Activated gamma-delta T cell treated with Interleukin-2 at 50 U/mL for 16 hours (primary cell): ENCODE results near the gene MYL12A.
A peak's percentile ranks its signal among the peaks of the same experiment; 100 is the strongest.
"Not testable (repeated sequence)": the region's sequence is repeated elsewhere in the genome, so short reads cannot be mapped to it uniquely, and the experiment has no call there.

Experiments used
- DNase-seq: peaks from one replicate; pipeline ENCODE4 v3.0.0-alpha.2; 2020

The MYL12A gene

DNA sequence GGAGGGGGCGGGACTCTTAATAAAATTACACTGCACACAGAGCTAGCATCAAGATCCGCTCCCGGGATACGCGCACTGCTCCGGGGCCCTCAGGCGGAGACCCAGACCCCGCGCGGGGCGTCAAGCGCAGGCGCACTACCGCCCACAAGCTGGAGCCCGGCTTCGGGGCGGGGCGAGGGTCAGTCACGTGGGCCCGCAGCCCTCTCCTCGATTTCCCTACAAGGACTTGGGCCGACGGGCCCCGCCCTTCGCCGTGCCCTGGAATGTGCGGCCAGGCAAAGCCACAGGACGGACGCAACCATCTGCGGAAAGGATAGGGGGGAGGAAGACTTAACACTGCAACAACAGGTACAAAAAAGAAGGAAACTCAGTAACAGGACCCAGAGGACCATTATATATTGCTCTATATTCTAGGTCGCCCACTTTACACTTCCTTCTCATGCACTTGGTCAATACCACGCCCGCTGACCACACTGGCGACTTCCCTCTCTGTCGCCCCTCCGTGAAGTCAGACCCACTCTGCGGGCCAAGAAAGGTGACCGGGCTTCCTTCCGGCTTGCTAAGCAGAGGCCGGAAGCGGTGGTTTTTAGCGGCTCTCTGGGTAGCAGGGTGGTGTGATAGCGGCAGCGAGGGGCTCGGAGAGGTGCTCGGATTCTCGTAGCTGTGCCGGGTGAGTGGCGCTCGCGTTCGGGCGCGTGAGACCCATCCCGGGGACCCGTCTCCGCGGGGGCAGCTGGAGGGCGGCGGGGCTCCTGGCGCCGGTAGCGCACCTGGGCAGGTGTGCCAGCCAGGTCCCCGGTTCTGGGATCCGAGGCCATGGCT, at the start of gene MYL12A:
MYL12A (plus strand) TSS at position 562 of the 822 bp plus-strand sequence. CDS start 5,447 bp downstream, outside the sequence.
- DNase-seq: peak; percentile 90

DNA sequence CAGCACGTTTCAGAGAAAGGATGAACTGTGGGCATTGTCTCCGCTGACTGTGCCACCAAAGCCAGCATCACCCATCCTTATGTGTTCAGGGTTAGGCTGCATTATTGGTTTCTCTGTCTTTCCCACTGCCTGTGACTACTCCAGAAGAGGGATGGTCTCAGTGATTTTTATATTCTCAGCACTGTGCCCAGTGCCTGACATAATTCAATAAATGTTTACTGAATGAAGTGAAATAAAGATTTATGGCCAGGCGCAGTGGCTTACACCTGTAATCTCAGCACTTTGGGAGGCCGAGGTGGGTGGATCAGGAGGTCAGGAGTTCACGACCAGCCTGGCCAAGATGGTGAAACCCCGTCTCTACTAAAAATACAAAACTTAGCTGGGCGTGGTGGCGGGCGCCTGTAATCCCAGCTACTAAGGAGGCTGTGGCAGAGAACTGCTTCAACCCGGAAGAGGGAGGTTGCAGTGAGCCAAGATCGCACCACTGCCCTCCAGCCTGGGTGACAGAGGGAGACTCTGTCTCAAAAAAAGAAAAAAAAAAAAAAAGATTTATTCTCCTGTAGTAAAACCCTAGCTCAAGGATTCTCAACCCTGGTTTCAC, 49.2 kb upstream of the MYL12A start:
- not testable (repeated sequence) for DNase-seq

DNA sequence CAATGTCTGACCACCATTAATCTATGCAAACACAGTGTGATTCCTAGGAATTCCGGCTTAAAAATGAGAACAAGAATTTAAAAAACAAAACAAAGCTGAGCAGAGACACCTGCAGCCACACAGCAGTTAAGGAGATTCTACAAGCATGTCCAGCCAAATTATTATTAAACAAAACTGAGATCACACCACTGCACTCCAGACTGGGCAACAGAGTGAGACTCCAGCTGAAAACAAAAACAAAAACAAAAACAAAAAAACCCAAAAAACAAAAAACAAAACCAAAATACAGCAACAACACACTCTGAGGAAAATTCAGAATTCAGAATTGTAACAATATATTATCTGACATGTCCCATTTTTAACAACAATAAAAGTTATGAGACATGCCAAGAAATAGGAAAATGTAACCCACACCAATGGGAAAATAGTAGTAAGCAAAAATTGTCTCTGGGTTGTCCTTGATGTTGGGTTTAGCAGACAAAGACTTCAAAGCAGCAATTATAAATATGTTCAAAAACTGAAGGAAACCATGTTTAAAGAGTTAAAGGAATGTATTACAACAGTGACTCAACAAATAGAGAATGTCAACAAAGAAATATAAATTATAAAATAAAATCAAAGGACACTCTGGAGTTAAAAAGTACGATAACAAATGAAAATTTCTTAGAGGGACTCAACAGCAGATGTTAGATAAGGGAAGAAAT, 47.5 kb upstream of the MYL12A start:
- no peak for DNase-seq

DNA sequence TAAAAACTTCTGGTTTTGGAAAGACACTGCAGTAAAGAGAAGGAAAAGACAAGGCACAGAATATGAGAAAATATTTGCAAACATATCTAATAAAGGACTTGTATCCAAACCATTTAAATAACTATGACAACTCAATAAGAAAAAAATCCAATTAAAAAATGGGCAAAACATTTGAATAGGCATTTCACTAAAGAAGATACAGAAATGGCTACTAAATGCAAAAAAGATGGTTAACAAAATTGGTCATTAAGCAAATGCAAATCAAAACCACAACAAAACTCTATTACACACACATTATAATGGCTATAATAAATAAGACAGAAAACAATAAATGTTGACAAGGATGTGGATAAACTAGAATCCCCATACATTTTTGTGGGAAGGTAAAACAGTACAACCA, 42.4 kb upstream of the MYL12A start:
- no peak for DNase-seq

DNA sequence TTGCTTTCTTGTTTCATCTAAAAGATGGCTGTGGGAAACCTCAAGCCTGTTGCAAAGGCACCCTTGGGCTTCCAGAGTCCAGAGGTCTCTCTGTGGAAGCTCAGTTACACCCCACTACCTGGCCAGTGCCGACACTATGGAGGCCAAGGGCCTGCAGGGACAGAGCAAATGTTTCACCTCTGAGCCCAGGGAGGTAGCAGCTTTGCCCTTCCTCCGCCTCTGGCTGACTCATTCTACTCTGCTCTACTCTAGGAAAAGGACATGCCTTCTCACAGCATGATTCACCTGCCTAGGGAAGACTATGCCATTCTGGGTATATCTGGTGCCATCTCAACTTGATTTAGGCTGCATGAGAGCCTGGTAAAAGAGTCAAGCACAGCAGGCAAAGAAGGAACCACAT, 40.0 kb upstream of the MYL12A start:
- no peak for DNase-seq

DNA sequence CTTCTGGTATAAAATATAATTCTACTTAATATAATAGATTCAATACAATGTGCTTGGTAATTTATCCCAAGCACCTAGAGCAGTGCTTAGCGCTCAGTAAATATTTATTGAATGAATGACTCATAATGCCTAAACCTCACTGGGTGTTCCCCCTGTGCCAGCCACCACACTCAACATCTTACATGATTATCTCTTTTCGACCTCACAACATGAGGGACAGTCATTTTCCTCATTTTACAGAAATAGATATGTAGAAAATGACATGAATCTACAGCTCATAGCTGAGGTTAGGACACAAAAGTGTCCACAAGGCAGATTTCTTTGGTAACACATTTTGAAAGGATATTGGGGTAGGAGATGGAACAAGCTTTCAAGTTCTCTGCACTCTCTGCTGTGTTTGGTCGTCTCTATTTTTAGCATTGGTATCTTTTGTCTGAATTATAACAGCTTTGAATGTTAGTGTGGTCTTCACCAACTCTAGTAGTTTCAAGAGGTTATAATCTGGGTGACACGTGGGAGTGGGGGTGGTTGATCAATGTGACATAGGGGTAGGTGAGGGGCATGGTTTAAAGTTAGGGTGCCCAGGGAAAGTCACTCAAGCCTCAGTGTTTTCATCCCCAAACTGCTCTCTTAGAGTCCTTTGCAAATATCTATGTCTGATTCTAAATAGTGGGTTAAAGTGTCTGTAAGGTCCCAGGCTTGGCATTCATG, 37.6 kb upstream of the MYL12A start:
- no peak for DNase-seq

DNA sequence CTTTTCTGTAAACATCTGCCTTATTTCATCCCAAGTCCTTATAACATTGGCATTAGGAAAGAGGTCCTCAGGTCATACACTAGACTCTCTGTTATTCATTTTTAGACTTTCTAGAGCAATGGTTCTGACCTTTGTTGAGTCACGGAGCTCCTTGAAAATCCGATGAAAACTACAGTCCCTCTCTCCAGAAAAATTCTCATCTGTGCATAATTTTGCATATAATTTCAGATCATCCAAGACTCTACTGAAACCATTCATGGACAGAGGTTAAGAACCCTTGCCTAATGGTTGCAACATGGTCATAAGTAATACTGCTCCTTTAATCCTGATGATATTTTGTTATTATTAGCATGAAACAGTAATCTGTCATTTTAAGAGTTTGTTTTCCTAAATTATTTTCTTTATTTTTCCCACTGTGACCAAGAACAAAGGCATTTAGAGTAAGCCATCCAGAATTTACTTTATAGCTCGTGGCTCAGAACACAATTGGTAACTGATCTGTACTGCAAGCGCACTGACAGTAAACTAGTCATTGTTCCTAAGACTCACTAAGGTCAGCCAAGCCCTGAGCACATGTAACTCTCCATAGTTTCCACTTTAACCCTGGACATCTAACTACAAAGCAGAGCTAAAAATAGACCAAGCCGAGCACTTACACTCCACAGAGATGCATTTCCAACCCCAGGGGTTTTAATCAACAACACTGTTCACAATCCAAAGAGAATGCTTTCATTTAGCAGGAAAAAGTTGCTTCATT, 36.2 kb upstream of the MYL12A start:
- DNase-seq: no peak

DNA sequence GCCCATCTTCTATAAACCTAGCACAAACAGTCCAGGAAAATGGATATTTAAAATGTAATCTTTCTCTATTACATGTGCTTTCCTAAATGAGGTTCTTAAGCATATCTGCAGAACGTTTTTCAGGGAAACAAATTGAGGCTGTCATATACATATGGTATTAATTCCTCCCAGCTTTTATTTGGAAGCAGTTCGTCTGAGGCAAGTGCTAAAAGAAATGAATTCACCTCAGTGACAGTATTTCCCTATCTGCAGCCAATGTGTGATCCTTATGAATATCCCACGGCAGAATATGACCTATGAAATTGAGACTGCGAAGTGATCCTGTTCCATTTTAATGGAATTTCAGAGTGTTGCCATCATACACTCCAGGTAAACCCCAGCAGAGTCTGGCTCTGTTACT, 34.9 kb upstream of the MYL12A start:
- DNase-seq: no peak

DNA sequence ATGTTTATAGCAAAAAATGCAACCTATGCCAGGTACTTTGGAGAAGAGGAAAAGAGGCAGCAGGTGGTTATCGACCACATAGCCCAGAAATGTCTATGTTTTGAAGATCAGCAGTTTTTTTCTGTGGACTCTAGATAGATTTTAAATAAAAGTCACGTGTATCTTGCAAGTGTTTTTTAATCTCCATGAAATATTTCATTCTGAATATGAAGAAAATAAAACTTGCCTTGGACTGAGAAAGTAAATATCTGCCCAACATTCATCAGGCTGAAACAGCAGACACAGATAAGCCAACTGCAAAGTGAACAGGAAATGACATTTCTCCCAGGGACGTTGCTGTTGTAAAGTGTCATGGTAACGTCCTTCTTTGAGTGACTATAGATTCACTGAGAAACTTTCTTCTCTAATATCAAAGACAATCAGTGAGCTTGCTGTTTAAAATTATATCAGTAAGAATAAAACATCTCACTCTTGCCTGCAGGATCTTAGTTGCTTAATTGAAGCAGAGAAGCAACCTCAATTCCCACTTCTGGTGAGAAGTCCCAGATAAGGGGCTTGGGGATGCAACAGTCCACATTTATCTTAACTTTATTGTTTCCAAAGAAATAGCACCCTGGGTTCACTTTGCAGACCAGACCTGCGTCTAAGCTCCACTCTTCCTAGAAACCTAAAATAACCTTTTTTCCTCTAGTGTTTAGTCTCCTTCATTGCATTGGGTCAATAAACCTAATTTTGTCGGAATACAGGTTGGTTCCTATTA, 34.1 kb upstream of the MYL12A start:
- DNase-seq: no peak

DNA sequence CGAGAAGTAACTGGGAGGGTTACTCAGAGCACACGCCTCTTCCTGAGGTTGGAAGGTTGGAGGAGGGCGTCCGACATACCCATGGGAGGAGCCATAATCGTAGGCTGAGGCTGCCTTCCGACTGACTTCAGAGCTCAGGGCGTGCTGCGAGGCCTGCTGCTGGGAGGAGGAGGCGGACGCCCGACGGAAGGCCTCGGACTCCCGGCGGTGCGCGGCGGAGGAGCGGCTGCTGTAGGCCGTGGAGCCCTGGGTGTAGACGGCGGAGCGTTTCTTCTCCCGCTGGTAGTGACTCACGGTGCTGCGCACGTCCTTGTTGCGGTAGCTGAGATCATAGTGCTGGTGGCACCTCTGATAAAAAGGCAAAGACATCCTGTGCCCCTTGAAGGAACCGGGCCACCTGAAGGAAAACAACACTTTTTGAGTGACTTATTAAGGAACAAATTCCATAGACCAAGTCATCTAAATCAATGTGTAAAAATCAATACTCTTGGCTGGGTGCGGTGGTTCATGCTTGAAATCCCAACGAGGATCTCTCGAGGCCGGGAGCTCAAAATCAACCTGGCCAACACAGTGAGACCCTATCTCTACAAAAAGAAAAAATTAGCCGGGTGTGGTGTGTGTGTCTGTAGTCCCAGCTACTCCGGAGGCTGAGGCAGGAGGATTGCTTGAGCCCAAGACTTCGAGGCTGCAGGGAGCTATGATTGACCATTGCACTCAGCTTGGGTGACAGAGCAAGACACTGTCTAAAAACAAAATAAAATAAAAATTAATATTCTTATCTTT, 32.6 kb upstream of the MYL12A start:
- DNase-seq: no peak

DNA sequence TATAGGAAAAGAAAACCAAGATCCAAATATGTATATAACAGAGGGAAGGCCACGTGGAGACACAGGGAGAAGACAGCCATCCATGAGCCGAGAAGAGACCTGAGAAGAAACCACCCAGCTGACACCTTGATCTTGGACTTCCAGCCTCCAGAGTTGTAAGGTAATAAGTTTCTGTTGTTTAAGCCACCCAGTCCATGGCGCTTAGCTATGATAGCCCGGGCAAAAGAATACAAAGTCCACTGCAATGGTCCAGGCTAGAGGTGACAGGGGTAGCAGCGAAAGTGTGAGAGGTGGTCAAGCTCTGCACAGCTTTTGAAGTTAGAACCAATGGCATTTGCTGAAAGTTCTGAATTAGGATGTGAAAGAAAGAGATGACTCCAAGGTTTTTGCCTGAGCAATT, 30.6 kb upstream of the MYL12A start:
- no peak for DNase-seq

DNA sequence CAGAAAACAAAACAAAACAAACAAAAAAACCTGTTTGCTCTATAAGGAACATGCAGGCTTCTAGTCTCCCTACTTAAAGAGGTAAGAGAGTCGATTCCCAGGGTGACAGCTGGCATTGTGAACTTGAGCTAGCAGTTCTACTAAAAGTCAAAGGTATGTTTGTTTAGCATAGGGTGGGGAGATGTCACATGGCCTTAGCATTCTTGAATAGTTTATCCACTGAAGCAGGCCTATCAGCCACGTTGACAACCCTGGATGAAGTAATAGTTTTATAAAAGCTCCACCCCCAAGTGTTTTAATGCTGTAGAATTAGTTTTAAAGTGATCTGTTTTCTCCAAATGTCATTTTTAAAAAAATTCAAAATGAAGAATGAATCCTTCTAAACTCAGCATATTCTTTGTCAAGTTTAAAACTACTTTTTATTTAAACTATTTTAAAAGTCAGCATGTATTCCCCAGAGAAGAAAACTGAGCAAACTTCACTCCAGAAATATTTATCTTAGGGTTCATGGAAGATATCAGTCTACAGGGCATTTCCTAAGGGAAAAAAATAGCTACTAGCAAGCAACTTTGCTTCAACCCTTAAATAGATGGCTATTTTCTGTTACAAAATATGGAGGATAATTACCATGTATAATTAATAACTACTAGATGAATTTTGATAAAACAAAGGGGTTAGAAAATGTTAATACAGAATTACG, 29.5 kb upstream of the MYL12A start:
- DNase-seq: no peak

DNA sequence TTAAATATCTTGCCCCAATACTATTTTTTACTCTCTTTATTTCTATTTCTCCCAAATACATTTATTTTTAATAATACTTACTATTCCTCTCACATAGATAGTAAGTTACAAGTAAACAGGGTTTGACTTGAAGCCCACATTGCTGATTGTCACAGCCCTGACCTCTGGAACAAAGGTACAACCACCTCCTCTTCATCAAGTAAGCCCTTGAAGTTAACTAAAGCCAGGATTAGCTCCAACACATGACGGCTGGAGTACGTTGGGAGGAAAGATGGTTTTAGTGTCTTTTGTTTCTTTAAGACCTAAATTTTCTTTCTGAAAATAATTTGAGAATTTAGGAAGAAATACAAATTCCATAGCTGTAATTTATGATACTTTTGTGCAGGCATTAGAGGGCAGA, 28.8 kb upstream of the MYL12A start:
- DNase-seq: no peak

DNA sequence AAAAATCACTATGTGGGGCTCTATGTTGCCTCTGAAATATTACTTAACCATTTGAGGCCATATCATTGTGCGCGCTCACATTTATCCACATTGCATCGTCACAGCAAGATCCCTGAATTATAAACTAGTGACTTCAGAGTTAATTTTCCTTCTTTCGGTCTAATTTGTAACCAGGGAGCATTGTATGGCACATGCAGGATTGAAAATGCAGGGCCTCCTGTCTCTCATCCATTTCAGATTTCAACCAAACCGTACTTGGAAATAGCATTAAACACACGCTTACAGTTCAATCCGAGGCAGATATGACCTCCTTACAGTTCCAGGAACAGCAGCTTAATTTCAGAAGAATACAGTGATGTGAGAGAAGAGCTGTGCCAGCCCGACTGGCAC, 28.4 kb upstream of the MYL12A start:
- DNase-seq: no peak

DNA sequence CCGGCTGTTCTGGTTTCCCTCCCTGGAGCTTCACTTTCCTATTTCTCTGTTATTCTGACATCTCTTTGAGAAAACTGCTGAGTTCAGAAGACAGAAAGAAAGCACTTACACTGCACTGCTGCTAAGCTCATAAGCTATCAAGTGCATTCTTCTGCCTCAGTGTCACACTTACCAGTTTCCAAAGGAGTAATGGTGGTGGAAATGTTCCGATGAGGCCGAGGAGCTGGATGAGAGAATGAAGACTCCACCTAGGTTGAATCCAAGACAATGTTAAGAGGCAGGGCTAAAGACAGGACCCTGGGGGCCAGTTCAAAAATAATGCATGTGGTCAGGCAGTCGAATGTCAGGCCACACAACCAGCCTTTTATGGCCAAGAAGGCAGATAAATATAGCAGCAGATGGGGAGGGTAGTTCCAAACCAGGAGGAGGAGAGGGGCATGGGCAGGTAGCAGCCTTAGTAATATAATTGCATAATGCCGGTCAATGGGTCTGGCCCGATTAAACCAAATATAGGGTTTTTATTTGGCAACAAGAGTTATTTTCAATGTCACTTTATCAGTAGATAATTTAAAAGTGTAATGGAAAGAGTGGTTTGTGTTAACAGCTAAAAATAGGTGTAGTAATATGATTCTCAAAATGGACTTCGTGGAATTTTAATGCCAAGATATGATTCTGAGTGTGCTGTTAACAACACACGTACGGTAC, 27.8 kb upstream of the MYL12A start, which contains the start of gene MYOM1:
MYOM1 (minus strand) TSS at position 338 of the 705 bp plus-strand sequence. CDS start 4,745 bp downstream, outside the sequence.
- DNase-seq: no peak

DNA sequence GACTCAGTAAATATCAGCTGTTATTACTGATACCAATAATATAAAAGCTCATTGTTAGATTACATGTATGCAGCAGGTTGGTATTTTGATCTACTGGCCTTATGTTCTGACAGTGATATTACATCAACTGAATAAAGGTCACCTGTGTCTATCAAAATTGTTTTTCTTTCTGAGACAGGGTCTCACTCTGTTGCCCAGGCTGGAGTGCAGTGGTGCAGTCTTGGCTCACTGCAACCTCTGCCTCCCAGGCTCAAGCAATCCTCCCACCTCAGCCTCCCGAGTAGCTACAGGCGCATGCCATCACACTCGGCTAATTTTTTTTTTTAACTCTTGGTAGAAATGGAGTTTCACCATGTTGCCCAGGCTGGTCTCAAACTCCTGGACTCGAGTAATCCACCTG, 26.7 kb upstream of the MYL12A start:
- DNase-seq: not testable (repeated sequence)

DNA sequence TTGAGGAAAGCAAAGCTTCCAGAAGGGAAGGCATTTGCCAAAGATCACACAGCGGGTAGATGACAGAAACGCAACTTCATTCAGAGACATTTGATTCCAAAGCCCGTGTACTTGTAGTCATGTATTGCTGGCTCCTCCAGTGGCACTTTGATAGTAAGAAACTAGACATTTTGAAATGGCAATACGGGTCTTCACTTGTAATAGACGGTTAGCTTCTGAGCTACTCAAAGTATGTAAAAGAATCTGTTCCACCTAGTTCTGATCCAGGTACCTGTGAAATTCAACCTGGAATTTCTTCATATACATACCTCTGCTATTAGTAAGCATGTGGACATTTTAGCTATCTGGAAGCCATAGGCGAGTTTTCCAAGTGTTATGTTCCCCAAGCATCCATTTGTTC, 26.1 kb upstream of the MYL12A start:
- DNase-seq: no peak

DNA sequence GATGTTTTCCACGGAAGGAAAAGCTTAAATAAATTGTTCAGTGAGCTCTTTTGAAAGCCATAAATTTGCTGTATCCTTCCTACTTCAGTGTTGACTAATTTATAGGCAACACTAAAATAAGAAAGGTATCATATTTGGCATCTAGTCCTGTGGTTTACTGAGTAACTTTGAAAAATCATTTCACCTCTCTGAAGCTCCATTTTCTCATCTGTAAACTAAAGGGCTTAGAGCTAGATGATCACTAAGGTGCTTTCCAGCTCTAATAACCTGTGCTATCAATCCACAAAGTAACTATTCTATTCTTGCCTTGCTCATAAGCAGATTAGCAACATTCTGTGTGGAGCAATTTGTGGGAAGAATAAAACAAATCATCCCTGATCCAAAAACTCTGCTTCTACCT, 24.2 kb upstream of the MYL12A start:
- DNase-seq: no peak

DNA sequence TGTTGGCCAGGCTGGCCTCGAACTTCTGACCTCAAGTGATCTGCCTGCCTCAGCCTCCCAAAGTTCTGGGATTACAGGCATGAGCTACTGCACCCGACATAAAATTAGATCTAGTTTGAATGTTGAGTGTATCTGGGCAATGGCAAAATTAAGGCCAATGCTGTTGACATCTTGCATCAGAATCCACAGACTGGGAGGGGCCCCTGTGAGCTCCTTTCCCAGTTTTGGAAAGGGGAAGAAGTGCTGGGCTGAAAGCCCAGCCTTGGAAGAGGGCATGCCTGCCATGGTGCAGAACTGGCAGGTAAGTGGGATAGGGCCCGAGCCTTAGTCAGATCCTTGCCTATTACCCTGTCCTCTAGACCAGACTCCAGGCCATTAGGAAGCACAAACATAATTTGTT, 23.4 kb upstream of the MYL12A start:
- no peak for DNase-seq

DNA sequence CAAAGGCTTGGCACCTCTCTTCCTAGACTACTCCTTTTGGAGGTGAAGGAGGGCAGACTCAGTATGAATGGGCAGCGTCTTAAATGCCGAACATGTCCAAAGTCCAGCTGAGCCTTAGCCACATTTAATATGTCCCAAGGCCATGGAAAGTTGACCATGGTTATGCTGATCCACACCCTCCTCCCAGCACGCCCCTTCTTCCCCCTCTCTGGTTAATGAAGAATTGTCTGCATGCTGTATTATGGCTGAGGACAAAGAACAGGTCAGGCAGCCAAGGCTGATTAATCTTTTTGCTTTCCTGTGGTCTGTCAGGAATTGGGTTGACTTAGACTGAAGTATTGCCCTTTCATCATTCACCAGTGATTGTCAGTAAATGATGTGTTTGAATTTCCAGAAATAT, 22.0 kb upstream of the MYL12A start:
- DNase-seq: no peak
